Testis (tissue), 2 donors: Measurements from ENCODE around the gene SUSD3.

Experiments used
- CTCF ChIP-seq, 3 experiments: fragments of 450-650 bp in 2 of 3; fragments of 200-600 bp in 1 of 3; sonication (generic) in 1 of 3; IDR thresholded peaks; one replicate each; pipeline ENCODE4 v1.5.1; 2016 to 2019; ENCODE audit warnings: antibody characterized with exemption in 3 of 3, mild to moderate bottlenecking in 2 of 3, moderate library complexity in 1 of 3
- POLR2A ChIP-seq: fragments of 450-650 bp; IDR thresholded peaks from one replicate; pipeline ENCODE4 v1.6.1; 2017; ENCODE audit warnings: antibody characterized with exemption, mild to moderate bottlenecking, moderate library complexity

GRCh38 chr9:93126825-93127368, 68.4 kb downstream of the SUSD3 start:
- TF ChIP-seq CTCF (IDR thresholded peaks at IDR 0.05) (no peak), POLR2A (no peak)
